NCI-H2196 (cell line): Measurements from ENCODE around the gene RAMP1.

ENCODE experiments used
- DNase-seq: peaks from one replicate; lab custom pipeline; 2025; ENCODE audit not compliant: unreplicated experiment; lab: John Stamatoyannopoulos, UW

RAMP1 gene

GRCh38 chr2:237876061-237876526, 16.7 kb downstream of the RAMP1 start:
- no peak for DNase-seq

- DNase-seq, result no peak
Observed at GRCh38 chr2:237876532-237876931, 17.1 kb downstream of the RAMP1 start.

DNA sequence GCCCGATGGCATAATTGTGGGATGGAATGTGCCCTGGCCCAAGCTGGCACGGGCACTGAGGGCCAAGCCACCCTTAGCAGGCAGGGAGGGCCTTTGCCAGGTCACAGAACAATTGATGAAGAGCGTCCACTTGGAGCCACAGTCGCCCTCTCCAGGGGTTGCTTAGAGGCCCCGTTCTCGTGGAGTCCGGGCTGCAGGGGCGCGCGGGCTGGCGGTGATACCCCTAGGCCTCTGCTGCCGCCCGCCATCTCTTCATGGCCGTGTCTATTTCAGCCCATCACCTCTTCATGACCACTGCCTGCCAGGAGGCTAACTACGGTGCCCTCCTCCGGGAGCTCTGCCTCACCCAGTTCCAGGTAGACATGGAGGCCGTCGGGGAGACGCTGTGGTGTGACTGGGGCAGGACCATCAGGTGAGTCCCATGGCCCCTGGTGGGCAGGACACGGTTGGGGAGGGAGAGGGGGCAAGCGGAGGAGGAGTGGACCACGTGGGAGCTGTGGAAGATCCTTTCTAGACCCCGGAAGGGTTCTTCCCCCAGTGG, 17.6 kb downstream of the RAMP1 start:
- no peak for DNase-seq

GRCh38 chr2:237877576-237878307, 18.3 kb downstream of the RAMP1 start:
- DNase-seq, result no peak

- no peak for DNase-seq
Observed at GRCh38 chr2:237878321-237879057, 19.1 kb downstream of the RAMP1 start.

DNA sequence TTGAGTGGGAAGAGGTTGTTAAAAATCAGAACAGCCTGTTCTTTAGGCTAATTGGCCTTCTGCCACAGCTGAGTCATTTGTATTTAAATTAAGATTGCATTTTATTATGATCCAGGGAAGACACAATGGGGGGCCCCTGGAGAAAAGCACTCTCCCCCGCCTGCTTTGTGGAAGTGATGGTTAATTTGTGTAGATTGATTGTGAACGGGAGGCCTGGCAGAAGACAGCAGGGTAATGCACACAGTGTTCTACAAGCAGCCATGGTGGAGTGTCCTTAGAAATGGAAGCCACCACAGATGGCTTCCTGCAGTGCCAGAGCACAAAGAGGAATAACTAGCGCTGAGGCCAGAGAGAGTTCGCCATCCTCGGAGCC, 19.6 kb downstream of the RAMP1 start:
- no peak for DNase-seq

DNA sequence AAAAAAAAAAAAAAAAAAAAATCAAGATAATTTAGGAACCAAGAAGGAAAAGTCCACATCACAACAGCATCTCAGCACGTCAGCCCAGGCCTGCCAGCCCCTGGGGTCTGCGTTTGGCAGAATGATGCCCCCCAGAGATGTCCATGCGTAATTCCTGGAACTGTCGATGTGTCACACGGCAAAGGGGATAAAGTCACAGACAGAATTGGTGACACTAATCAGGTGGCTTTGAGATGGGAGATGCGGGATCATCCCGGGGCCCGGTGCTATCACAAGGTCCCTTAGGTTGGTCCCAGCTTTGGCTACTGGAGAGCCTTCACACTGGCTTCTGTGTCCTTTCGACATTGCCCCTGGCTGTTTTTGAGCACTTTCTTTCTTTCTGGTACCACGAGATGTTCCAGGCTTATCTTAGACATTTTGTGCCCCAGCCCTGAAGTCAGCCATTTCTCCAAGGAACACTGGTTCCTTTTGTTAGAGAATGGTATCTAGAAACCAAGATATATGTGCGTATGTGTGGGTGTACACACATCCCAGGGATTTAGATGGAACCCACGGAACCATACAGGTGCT, 20.7 kb downstream of the RAMP1 start:
- no peak for DNase-seq

DNA sequence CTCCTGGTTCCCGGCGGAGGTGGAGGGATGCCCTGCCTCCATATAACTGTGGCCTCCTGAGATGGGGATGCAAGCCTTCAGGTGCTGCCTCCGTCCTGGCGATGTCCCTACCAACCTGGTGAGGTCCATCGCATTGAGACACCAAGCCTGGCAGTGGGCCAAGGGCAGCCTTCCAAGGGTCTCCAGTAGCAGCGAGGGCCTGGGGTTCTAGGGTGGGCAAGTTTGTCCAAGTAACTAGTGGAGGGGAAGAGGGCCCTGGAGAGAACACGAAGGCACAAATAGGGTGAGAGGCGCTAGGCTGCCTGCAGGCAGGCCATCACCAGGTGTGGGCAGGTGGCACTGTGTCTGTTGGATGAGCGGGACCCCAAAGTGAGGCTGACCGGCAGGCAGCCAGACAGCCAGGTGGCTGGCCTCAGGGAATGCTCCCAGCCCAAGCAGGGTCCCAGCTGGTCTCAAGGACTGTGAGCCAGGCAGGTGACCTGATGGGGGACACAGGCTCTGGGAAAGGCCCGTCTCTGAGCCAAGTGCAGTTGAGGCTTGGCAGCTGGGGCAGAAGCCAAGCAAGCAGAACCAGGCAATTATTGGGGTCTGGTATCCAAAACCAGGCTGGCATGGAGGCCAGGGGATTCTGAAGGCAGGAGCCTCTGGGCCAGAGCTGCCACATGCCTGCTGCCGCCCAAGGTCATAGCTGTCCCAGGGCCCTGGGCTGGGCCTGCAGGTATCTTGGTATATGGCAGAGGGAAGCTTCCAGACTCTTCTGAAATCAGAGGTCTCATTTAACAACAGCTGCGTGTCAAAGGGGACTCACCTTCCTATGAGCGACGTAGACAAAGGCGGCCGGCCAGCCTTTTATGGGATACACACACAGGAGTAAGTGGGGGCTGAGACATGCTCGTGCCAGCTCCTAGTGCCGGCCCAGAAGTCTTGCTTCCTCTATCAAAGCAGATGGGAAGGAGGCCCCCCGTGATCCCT, 23.4 kb downstream of the RAMP1 start:
- no peak for DNase-seq

DNA sequence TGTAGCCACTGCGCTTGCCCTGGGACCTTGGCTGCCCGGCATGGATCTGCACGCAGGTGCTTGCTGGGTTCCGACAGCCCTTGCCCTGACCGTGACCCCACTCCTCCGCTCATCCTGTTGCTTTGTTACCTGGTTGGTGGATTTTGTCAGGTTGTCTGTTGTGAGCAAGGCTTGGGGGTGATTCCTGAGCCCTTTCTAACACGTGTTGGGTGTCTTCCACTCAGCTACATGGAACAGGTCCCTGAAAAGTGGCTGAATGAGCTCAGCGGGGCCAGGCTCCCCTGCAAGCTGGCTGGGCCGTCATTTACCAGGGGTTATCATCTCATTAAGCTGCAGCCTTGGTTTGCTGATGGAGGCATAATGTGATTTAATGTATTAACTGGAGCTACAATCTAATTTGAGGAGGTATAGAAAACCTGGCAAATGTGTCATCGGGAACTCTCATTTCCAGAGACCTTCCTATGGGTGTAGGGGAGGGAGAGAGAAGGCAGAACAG, 24.6 kb downstream of the RAMP1 start:
- DNase-seq, result no peak

GRCh38 chr2:237884681-237885080, 25.3 kb downstream of the RAMP1 start:
- no peak for DNase-seq

GRCh38 chr2:237885111-237885930, 25.9 kb downstream of the RAMP1 start:
- DNase-seq, result no peak

DNA sequence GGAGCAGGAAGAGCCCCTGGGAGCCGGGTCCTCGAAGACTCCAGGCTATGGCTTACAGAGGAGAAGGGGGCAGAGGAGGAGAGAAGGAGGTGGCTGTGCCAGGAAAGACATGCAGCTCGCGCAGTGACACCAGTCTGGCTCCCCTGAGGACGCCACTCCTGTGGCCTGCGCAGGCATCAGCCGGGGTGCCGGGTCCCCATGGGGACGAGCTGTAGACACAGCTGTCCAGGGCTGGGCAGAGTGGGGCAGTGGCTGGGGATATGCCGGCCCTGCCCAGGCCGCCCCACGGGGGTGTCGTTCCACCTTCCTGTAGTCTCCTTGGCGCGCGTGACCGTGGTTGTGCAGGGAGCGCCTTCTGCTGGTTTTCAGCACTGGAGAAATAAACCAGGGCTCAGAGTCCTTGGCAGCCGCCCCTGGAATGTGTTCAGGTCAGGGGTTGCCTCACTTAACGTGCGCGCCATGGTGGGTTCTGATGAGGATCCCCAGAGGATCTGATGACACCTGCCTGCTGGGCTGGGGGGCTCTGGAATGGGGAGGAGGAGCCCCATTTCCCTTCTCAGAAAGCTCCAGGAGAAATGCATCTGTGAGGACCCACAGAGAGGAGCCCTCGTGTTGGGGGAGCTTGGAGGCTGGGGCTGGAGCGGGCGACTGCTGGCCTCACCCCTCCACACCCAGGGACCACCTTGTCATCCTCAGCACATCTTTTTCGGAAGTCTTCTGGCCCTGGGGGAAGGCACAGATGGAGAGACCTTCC, 26.7 kb downstream of the RAMP1 start:
- DNase-seq, result no peak

- DNase-seq, result no peak
Observed at GRCh38 chr2:237886685-237887481, 27.5 kb downstream of the RAMP1 start.

DNA sequence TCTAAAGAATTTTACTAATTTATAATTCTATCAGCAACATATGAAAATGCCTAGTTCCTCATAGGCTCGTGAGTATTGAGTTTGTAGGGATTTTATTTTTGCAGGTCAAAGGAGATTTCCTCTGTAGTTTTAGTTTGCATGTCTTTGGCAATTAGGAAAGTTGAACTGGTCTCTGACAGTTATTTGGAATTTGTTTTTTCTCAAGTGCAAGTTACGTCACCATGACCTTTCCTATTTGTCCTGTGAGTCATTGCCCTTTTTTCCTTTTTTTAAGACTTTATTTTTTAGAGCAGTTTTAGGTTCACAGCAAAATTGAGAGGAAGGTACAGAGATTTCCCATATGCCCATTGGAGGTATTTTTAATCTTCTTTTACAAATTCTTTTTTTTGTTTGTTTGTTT, 29.0 kb downstream of the RAMP1 start:
- no peak for DNase-seq

- no peak for DNase-seq
Observed at GRCh38 chr2:237889016-237889415, 29.6 kb downstream of the RAMP1 start.

DNA sequence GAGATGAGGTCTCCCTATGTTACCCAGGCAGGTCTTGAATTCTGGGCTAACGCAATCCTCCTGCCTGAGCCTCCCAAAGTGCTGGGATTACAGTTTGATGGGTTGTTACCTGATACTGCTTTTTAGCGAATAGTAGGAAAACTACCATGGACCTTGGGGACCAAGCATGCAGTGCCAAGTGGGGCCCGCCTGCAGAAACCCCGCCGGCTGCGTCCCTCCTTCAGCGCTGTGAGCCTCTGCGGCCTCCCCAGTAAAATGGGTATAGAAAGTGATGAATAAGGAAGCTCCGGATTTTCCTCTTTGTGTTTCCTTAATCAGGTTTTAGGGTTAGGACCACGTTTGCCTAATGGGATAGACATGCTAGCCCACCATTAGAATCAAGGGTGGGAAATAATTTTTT, 30.4 kb downstream of the RAMP1 start:
- no peak for DNase-seq

DNA sequence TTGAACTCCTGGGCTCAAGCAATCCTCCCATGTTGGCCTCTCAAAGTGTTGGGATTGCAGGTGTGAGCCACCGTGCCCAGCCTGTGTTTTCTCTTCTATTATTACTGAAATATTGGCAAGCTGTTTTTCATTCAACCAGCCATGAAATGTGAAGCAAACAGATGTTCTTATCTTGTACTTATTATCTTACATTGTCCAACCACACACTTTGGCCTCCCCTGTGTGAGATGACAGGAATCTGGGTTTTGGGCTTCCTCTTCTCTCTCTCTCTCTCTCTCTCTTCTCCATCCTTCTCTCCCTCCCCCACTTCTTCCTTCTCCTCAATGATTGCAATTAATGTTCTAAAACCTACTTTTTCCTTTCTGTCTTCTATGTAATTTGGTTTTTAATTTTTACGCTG, 33.1 kb downstream of the RAMP1 start:
- no peak for DNase-seq

GRCh38 chr2:237892984-237893595, 33.7 kb downstream of the RAMP1 start:
- no peak for DNase-seq
